ENCODE results near the gene CMC2.

Gene CMC2

GRCh38 chr16:81026429-81026828 is 19.7 kb upstream of the CMC2 start:
- Histone ChIP-seq H3K36me3 (peaks cover 70% of the 10 kb centered on the region), H3K4me1 (ENCODE audit: control insufficient read depth in 1 of 2, insufficient read depth in 1 of 2, low read depth in 1 of 2, low read length in 1 of 2) (no peaks in the 10 kb centered on the region), H3K27ac (no peak overlapping the region), H3K4me3 (ENCODE audit: low read depth in 1 of 2, low read length in 1 of 2) (no peak overlapping the region), H3K27me3 (no peaks in the 10 kb centered on the region), H3K9me3 (no peaks in the 10 kb centered on the region)
- TF ChIP-seq CTCF (IDR thresholded peaks at IDR 0.05): no peak

DNA sequence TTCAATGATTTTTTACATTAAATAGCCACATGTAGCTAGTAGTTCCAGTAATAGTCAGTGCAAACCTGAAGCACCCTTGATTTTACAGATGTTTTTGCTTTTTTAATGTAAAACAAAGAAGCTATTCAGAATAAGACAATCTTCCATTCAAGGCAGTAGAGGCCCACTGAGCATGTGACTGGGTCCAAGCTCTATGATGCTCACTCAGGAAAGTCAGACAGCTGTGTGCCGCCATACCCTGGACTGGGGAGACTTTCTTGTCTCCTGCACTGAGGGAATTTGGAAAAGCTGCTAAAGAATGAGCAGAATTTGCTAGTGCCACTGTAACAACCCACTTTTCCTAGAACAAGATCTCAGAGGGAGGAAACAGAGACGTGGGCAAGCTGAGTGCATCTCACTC is 11.8 kb upstream of the CMC2 start:
- H3K27me3 ChIP-seq: no peaks in the 10 kb centered on the region
- no peaks in the 10 kb centered on the region for H3K9me3 ChIP-seq
- no peak overlapping the region for H3K4me3 ChIP-seq (ENCODE audit: low read depth in 1 of 2, low read length in 1 of 2)
- H3K4me1 ChIP-seq (ENCODE audit: control insufficient read depth in 1 of 2, insufficient read depth in 1 of 2, low read depth in 1 of 2, low read length in 1 of 2): no peaks in the 10 kb centered on the region
- no peak overlapping the region for H3K27ac ChIP-seq
- no peak for TF ChIP-seq CTCF (IDR thresholded peaks at IDR 0.05)
- peaks cover 55% of the 10 kb centered on the region for H3K36me3 ChIP-seq

DNA sequence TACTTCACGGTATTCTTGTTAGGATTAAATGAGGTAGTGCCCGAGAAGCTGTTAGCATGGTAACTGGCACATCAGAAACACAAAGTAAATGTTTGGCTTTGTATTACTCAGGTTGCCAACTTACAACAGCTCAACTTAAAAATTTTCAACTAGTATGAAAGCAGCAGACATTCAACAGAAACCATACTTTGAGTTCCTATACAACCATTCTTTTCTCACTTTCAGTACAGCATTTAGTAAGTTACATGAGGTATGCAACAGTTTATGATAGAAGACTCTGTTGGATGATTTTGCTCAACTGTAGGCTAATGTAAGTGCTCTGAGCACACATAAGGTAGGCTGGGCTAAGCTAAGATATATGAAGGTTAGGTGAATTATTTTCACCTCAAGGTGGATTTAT is 8.0 kb upstream of the CMC2 start:
- H3K4me1 ChIP-seq (ENCODE audit: control insufficient read depth in 1 of 2, insufficient read depth in 1 of 2, low read depth in 1 of 2, low read length in 1 of 2): no peaks in the 10 kb centered on the region
- H3K27ac ChIP-seq: no peak overlapping the region
- no peak overlapping the region for H3K4me3 ChIP-seq (ENCODE audit: low read depth in 1 of 2, low read length in 1 of 2)
- H3K9me3 ChIP-seq: no peaks in the 10 kb centered on the region
- peaks cover 28% of the 10 kb centered on the region for H3K36me3 ChIP-seq
- no peak for TF ChIP-seq CTCF (IDR thresholded peaks at IDR 0.05)
- H3K27me3 ChIP-seq: no peaks in the 10 kb centered on the region

DNA sequence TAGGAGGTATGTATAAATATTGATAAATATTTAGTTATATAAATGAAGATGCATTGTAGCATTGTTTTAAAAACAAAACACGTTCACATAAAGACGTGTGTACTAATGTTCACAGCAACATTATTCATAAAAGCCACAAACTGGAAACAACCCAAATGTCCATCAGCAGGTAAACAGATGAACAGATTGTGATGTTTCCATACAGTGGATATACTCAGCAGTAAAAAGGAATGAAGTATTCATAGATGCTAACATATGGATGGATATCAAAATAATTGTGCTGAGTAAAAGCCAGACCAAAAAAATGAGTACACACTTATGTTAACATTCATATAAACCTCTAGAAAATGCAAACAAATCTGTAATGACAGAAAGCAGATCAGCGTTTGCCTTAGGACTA is 6.3 kb upstream of the CMC2 start:
- Histone ChIP-seq H3K9me3 (no peaks in the 10 kb centered on the region), H3K4me3 (ENCODE audit: low read depth in 1 of 2, low read length in 1 of 2) (no peak overlapping the region), H3K4me1 (ENCODE audit: control insufficient read depth in 1 of 2, insufficient read depth in 1 of 2, low read depth in 1 of 2, low read length in 1 of 2) (peaks cover 6 to 7% of the 10 kb centered on the region in 2 experiments), H3K27me3 (no peaks in the 10 kb centered on the region), H3K36me3 (peaks cover 24% of the 10 kb centered on the region), H3K27ac (no peak overlapping the region)
- TF ChIP-seq CTCF (IDR thresholded peaks at IDR 0.05): no peak

DNA sequence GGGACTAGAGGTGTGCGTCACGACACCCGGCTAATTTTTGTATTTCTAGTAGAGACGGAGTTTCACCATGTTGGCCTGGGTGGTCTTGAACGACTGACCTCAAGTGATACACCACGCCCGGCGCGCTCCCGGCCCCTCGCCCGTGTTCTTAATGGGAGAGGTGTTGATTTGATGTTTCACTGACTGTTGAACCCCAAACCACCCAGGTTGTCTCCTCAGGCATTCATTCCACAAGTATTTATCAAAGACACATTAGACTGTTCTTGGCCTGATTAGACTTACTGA is 1.8 kb upstream of the CMC2 start:
- peak overlapping the region; percentile 93 to 95 for H3K4me3 ChIP-seq (ENCODE audit: low read depth in 1 of 2, low read length in 1 of 2)
- TF ChIP-seq CTCF (IDR thresholded peaks at IDR 0.05): no peak

DNA sequence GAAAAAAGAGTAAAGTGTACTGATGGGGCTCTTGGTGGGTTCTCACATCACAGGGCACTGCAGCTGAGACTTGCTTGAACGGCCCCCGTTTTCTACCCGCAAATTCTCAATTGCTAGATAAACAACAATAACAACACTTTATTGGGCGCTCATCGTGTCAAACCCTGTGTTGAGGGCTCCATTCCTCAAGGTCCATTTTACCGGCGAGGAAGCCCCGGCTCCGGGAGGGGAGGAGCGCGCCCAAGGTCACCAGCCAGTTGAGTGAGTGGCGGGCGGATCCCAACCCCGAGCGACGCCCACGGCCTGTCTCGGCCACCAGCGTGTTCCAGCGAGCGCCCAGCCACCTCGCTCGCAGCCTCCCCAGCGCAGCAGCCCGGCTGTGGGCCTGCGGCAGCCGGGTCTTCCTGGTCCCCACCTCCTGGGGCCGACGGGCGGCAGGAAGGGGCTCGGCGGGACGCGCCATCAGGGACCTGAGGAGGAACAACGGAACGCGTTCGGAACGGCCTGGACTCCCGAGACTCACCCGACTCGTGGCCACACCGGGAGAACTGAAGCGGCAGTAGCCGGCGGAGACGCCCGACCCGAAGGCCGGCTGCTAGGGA is 373 bp downstream of the CMC2 start:
- H3K27me3 ChIP-seq: no peaks in the 10 kb centered on the region
- H3K27ac ChIP-seq: peak overlapping the region; percentile 99
- no peaks in the 10 kb centered on the region for H3K36me3 ChIP-seq
- TF ChIP-seq CTCF (IDR thresholded peaks at IDR 0.05): peak; percentile 8
- peak overlapping the region; percentile 93 to 95 for H3K4me3 ChIP-seq (ENCODE audit: low read depth in 1 of 2, low read length in 1 of 2)
- no peaks in the 10 kb centered on the region for H3K9me3 ChIP-seq
- peaks cover 35 to 40% of the 10 kb centered on the region in 2 experiments for H3K4me1 ChIP-seq (ENCODE audit: control insufficient read depth in 1 of 2, insufficient read depth in 1 of 2, low read depth in 1 of 2, low read length in 1 of 2)

More for the DNA sequence above, 1.8 kb upstream of the CMC2 start:
- Histone ChIP-seq H3K27me3 (no peaks in the 10 kb centered on the region), H3K27ac (peak overlapping the region; percentile 99), H3K4me1 (ENCODE audit: control insufficient read depth in 1 of 2, insufficient read depth in 1 of 2, low read depth in 1 of 2, low read length in 1 of 2) (peaks cover 35 to 39% of the 10 kb centered on the region in 2 experiments), H3K36me3 (peaks cover 8% of the 10 kb centered on the region), H3K9me3 (no peaks in the 10 kb centered on the region)

Data from neutrophil (primary cell).